Amniotic epithelial cell (primary cell): Measurements from ENCODE around the gene SGMS2.

Experiments
- DNase-seq: peaks from one replicate; pipeline ENCODE4 v3.0.0-alpha.2; 2010; ENCODE audit warnings: low read depth

Gene SGMS2

DNA sequence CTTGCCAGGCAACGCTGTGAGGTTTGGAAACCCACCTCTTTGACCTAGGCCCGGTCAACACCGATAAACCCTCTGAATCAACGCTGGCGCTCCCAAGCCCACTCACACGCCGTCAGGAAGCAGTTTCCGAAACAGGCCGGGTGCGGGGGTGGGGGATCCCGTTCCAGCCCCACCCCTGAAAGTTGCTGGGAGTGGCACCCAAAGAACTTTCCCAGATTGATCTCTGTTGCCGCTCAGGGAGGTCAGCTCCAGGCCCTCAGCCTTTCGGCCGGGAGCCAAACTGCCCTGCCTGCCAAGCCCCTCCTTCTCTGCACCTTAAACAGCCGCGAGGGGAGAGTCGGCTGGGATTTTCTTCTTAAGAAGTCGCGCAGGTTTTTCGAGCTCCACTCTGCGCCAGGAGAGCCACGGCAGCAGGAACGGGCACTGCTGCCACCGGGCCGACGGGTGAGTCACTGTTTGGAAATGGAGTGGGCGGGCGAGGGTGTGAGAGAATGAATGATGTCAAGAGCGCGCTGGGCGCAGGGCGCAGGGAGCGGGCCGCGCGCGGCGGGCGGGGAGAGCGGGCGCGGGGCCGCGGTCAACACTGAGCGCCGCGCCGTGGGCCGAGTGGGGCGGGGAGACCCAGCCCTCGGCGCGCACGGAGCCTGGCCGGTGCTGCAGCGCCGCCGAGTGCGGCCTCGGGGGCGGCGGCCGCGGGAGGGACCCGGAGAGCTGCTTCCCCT lies at the start of gene SGMS2:
SGMS2 (plus strand) TSS at position 583 of the 722 bp plus-strand sequence. CDS start 70,622 bp downstream, outside the sequence.
- peak; percentile 89 for DNase-seq

DNA sequence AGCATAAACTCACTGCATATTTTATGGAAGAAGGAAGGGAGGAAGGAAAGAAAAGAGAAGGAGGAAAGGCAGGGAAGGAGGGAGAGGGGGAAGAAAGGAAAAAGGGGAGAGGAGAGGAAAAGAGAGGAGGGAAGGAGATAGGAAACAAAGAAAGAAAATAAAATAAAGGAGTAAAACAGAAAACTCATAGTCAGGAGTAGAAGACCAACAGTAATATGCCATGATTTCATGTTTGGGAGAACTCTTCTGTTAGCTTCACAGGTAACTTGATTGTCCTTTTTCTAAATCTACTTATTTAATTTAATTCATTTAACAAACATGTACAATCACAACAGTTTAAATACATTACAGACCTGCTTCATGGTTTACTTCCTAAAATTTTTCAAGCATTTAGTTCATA lies 46.8 kb upstream of the SGMS2 start:
- no peak for DNase-seq

DNA sequence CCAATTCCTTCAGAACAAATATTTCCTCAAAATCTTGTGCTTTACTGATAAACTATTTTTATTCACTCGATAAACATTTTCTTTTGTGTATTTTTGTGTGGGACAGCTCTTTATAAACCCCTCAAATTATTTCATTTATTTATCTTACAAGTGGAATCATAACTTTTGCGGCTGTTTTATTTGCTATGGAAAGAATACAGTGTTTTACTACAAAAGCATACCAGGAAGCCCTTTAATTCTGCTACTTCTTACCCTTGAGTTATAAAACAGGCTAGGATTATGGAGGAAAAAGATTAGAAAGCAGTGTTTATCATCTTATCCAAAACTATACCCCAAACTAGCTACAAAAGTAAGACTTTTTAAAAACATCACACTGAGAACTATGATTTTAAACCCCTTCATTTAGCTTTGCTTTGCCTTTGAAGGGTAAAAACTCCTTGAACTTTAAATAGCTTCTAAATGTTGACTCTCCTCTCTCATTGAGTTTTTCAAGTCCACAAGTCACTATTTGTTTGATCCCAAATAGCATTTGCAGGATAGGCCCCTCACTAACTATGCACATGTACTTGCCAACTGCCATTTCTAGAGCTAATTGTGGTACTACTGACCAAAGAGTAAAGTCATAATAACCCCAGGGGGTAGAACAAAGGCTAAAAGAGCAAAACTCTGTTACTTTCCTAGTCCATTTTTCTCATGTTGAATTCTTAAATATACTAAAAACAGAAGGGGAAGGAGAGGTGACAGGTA lies 45.8 kb upstream of the SGMS2 start:
- DNase-seq: no peak

DNA sequence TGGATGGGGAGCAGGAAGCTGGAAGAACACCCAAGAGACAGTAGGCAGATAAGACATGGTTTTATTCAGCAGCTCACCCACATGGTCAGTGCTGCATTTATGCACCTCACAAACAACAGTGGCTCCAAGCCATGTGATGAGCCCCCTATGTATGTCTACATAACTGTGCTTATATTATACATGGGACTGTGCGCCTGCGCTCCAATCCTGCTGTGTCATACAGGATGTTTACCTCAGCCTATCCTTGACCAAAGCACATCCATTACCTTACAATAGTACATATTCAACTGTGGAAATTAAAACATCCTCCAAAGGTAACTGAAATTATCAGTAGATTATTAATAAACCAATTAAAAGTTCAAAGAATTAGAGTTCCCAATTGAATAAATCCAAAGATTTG lies 44.1 kb upstream of the SGMS2 start:
- DNase-seq: peak; percentile 48

DNA sequence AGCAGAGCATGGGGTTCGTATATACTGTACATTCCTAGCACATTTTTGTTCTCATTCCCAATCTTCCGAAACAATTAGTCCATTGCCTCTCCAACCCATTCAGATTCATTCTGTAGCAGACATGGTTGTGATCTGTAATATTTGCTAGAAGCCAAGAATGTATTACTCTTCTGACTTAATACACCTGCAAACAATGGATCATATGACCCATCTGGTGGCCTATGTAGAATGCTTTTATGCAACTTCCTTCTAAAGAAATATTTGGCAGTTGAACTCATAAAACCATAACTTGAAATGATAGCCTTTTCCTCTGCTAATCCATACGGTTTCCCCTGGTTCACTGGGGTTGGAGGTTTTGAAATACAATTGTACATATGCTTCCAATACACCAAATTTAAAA lies 32.8 kb upstream of the SGMS2 start:
- no peak for DNase-seq

DNA sequence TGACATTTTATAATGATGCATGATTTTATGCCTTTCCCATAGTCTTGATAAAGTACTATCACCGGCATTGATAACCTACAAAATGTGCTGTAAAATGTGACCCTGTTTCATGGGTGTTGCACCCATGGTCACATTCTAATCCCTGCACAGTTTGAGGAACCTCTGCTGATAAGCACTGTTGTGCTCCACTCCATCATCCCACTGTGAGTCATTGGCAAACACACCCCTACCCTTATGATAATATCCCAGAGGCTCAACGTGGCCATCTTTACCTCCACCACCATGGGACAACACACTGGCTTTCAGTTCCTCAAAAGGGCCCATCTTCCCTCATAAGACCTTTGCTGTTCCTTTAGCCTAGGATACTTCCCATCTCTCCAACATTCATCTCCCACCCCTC lies 32.0 kb upstream of the SGMS2 start:
- DNase-seq: no peak

DNA sequence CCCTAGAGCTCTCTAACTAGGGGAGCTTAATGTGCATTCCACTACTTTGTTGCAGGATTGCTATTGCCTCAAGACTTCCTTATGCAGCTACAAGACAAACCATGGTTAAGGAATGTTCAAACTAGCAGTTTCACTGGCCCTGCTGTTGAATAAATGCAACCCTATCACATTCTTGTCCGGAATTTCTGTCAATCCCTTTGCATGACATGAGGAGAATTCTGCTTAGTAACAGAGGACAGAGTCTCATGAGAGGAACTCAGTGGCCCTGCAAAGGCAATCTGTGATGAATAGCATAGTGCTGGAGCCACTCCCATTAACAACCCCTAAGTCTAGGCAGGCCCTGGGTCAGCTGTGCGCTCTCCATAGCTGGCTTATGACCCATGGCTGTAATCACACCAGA lies 30.7 kb upstream of the SGMS2 start:
- no peak for DNase-seq

DNA sequence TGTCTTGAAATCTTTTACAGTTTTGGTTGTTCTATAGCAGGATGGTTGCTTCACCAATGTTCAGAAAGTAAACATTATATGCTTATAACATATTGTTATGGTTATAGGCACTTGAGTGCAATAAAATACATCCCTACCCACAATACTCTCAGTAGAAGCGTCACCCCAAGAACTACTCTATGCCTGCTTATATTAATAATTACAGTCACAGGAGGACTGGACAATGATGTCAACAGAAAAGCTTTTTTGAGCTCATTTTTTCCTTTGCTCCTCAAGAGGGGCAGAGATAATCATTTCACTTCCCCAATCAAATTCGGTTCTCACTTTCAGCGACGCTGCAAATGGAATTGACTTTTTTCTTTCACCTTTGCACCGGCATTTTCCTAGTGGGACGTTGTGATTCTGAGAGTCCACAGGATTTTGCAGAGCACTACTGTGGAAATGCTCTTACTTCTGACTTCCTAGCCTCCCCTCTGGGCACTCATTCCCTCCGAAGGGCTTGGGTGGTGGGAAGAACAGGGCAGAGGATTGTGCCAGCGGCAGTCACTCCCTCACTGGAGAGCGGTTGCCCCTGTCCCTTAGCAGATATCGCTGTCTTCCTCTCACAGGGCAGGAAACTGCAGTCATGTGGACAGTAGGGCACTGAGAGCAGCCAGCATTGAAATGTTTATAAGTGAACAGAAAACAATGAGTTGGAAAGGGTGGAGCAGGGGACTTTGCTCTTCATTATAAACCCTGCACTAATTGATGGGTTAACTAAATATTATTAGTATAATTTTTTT lies 24.9 kb upstream of the SGMS2 start:
- DNase-seq: no peak

DNA sequence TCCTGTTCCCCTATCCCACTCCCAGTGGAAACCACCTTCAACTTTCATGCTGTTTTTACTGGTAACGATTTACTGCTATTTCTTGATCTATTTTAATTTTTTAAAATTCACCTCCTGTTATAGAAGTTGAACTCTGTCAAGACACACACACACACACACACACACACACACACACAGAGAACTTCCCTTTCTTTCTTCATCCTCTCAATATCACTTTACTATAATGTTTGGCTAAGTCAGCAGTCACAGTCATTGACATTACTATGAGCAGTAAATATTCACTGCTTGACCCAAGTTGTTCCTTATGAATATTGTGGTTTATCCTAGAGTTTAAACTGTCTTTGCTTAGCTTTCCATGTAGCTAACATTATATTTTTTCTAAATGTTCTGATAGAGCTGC lies 24.0 kb upstream of the SGMS2 start:
- no peak for DNase-seq

DNA sequence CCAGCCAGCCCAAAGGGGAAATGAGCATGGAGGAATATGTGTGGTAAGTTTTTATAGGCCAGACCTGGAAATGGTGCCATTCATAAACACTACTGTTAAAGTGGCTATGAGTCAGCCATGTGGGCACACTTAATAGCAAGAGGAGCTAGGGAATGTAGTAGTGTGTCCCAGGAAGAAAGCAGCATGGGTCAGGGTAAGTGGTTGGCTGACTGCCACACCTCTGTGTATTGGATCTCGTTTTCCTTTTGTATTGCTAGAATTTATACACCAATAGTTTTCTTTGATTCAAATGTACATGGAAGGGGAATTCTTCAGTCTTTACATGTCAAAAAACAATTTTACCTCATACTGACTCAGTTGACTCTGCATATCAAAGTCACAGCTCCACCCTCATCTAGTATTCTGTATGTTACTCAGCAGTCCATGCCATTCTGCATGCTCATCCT lies 22.9 kb upstream of the SGMS2 start:
- peak; percentile 47 for DNase-seq

DNA sequence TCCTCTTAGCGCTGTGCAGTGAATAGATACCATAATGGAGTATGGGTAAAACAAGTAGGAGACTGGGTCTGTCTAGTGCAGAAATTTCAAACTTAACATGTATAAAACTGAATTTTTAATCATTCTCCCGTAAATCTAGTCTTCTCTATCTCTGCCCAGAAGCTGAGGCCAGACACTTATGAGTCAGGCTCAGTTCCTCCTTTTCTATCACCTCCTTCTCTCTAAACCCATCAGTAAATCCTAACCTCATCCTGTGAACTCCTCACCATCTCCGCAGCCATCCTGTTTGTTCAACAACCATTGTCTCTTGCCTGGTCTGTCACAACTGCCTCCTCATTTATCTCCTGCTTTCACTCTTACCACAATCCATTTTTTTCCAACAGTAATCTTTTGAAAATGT lies 19.8 kb upstream of the SGMS2 start:
- DNase-seq: peak; percentile 49

DNA sequence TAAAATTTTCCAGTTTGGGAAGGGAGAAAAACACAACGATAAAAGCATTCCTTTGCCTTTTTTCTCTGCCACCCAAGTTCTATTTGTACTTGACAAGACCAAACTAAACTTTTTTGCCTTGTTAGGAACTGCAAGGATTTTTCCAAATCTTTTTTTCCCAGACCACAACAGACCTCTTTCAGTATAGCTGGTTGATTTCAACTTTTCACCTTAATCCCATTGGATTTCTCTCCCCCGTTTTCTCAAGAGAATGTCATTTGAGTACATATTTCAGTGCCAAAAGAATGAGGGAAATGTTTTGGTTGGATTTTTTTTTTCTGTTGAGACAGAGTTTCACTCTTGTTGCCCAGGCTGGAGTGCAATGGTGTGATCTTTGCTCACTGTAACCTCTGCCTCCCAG lies 18.5 kb upstream of the SGMS2 start:
- peak; percentile 73 for DNase-seq

DNA sequence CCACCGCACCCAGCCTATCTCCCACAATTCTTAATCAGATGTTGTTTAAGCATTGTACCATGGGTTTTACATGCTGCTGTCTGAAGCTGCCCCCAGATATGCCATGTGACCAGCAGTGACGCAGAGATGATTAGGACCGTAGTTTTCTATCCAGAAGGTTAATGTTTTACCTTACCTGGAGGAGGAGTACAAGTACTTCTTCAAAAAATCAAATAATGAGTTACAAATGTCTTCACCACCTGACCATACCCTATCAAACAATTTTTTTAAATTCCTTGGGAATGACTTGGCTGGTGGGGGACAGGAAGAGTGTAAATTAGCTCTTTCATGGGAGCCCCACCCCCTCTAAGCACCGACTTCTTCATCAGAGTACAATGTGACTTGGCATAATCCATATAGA lies 16.2 kb upstream of the SGMS2 start:
- DNase-seq: no peak

DNA sequence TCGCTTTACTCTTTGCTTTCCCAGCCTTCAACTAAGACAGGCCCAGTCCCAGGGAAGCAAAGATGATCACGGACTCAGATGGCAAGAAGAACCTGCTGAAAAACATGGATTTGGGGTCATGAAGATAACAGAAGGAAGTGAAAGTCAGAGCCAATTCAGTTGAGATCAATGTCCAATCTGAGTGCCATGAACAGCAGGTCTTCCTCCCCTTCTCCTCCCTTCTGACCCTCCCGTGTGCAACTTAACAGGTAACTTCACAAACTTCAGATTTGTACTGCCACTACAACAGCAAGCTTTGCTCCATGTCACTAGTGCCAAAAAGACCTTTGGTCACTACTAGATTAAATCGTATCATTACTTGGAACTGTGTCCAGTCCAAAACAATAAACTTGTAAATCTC lies 15.5 kb upstream of the SGMS2 start:
- no peak for DNase-seq

DNA sequence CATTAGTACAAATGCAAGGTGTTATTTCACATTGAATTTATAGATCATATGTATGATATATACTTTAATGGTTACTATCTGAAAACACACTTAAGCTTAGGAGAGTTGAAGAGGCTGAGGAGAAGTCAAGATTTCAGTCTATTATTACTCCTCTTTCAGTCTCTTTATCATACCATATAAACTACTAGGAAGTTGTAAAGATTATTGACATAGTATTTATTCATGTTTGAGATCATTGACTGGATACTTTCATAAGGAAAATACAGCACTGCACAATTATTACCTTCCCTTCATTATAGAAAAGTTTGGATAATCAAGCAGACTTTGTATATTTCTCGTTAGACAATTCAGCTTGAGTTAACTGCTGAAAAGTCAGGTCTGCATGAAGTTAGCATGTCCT lies 10.0 kb upstream of the SGMS2 start:
- no peak for DNase-seq

DNA sequence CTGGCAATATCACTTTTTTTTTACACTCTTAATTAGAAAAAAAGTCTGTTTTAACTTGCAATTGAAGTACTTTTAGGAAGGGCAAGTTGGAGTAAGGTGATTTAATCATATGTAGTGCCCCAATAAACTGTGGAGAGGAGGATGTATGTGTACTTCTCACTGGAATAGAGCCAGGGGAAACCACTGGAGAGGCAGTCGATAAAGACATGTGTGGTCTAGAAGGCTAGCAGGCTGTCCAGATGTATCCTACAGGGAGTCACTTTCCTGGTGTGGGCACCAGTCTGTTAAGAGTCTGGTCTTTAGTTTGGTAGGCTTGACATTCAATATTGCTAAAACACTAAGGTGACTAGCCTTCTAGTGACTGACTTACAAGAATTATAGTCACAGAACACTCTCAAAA lies 9.6 kb upstream of the SGMS2 start:
- no peak for DNase-seq

DNA sequence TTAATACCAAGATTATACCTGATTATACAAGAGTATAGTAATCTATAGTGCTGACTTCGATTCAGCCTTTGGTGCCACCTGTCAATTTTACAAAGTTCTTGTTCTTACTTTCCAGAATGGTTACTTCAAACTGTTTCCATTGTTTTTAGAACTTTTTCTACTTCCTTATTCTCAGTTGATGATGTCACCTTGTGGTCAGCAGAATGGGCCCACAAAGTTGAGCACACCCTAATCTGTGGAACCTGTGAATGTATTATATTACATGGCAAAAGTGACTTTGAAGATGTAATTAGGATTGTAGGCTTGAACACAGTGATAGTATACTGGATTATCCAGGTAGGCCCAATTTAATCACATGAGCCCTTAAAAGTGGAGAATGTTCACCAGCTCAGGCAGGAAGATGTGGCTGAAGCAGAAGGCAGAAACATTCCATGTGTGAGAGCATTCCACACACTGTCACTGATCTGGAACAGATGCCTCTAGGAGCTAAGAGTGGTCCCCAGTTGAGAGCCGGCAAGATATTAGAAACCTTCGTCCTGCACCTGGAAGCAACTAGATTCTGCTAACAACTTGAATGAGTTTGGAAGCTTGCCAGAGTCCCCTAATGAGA lies 6.3 kb upstream of the SGMS2 start:
- DNase-seq: no peak

DNA sequence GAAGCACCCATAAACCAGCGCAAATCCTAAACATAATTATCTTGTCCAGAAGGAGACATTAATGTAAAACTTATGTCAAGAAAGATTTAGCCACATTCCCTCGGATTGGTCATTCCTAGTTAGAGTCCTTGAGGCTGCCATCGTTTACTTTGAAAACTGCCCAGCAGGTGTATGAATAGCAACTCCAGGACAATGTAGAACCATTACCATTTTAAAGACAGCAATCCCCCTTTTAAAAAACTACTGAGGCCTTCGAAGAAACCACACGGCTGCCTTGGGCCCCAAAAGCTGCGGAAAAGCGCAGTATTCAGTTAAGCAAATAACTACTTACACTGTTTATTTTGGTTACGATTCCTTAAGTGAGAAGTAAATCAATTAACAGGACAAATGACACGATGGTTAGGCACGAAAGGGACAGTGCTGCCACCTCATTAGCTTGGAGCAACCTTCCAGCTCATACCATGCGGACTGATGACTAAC lies 822 bp upstream of the SGMS2 start:
- DNase-seq: no peak

DNA sequence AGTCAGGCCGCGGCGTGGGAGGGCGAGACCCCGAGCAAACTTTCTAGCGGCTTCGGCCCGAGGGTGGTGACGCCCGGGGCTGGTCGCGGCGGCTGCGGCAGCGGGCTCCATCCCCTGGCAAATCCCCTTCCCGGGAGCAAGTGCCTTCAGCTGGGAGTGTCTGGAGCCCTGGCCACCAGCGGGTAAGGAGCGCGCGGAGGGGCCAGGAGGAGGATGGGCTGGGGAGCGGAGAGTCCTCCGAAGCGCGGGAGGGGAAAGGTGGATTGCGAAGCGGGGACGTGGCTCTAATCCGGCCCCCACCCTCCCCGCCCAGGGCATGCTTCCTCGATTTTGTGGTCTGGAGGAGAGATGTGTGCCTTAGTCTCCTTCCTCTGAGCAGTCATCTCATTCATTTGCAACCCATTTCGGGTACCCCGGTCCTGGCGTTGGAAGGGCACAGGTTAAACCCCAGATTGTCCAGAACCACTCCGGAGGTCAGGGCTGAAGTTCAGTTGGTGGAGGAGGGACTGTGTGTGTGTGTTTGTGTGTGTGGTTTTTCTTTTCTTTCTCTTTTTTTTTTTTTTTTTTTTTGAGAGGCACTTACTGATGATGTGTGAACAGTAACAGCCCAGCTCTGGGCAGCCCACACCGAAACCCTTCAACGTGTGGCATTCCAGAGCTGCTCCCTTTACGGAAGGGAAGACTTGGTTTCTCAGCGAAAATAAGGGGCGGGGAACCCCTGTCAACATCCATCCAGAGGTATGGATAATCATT lies 516 bp downstream of the SGMS2 start:
- DNase-seq: peak; percentile 64

DNA sequence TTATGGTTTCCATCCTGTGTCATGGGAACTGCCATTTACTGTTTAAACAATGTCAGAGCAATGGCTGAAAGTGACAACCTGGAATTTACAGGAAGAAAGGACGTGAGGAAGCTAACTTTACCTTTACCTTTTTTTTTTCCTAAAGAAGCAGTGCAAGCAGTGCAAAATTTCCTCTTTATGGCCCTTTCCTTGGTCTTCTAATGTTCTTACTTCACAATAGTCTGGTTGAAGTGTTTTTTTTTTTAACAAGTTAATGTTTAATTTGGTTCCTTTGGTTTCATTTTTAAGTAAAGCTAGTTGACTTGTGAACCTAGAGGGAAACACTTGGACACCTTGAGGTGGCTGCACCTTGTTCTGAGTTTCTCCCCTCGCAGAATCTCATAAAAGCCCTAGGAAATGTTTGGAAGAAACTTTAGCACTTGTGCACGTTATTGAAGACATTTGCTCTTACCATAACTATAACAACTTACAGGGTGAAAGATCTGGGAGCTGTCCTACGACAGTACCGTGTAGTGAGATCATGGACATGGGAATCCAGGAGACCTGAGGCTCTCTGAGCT lies 1.8 kb downstream of the SGMS2 start:
- DNase-seq: no peak
